Middle frontal gyrus (tissue), 1 donor: ENCODE data around the gene PDZK1.
"Not testable (repeated sequence)": the region's sequence is repeated elsewhere in the genome, so short reads cannot be mapped to it uniquely, and the experiment has no call there.

Experiments used
- DNase-seq: peaks from one replicate; pipeline ENCODE4 v3.0.0-alpha.2; 2015; ENCODE audit warnings: low spot score; ENCODE audit errors: extremely low spot score

The PDZK1 gene

GRCh38 chr1:145656245-145656943 lies 50.8 kb downstream of the PDZK1 start:
- DNase-seq, result not testable (repeated sequence)

DNA sequence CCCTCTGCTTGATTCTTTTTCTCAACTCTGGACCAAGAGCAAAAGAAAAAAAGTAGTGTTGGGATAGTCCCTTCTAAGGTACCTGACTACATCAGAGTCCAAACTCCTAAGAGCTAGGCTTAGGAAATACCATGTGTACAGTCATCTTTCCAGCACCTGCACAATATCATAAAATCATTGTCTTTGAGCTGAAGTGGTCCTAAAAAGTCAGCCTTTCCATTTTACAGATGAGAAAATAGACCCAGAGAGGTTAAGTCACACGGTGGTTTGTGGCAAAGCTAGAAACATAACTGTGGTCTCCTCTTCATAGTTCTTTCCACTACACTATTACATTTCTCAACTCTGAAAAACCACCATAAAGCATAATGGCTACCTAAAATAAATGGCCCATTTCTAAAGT lies 63.2 kb downstream of the PDZK1 start:
- DNase-seq, result not testable (repeated sequence)

DNA sequence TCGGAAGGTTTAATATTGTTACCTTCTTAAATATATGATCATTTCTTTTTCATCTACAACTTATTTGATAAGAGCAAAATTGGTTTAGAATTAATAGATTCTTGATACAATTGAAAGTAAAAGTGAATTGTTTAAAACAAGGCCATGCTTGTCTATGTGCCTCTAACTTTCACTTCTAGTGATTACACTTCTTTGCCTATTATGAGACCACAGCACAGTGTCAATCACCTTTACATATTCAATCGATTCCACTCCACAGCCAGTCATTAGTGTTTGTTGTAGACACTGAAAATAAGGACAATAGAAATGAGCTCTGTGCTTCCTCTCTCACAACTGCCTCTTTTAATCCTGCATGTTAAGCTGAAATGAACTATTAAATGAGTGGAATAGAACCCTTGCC lies 65.3 kb downstream of the PDZK1 start:
- not testable (repeated sequence) for DNase-seq

DNA sequence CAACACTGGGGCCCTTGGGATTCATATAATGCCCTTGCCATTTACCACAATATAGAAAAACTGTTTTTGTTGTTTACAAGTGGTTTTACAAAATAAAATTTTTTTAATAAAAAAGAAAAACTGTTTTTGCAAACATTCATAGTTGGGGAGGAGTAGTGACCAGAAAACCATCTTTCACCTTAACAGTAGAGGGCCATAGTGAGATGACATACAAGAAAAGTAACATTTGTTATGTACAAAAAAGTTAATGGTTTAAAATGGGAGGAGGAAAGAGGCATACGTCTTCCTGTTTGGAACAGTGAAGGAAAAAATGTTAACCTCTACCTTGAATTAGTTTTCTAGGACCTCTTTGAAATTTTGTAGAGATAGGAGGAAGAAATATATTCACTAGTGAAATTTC lies 70.9 kb downstream of the PDZK1 start:
- not testable (repeated sequence) for DNase-seq

GRCh38 chr1:145622177-145622576 lies 85.0 kb downstream of the PDZK1 start:
- DNase-seq, result not testable (repeated sequence)
